H9 (cell line): ENCODE results near the gene PKD2L1. TPM values are rescaled to one million over a fixed set of nuclear protein-coding genes. Genes with fewer than 3 reads are reported as not detected.

Source experiments
- DNase-seq: peaks from one replicate; pipeline ENCODE4 v3.0.0-alpha.2; 2017
- H2AFZ ChIP-seq: one replicate; pipeline ENCODE4 v1.6.1; 2013; ENCODE audit warnings: mild to moderate bottlenecking, low read length, control low read depth, moderate library complexity
- H2AK5ac ChIP-seq: 2 replicates; pipeline ENCODE4 v1.6.1; 2013; ENCODE audit warnings: low read length, control low read depth, mixed read lengths; ENCODE audit not compliant: insufficient read length
- H2BK120ac ChIP-seq: one replicate; pipeline ENCODE4 v1.6.1; 2013; ENCODE audit warnings: low read depth, mild to moderate bottlenecking, low read length, control low read depth, inconsistent platforms; ENCODE audit not compliant: poor library complexity, severe bottlenecking
- H2BK12ac ChIP-seq: 2 replicates; pipeline ENCODE4 v1.6.1; 2013; ENCODE audit warnings: low read length, control low read depth, mixed read lengths, low read depth; ENCODE audit not compliant: insufficient read length
- H2BK15ac ChIP-seq: 2 replicates; pipeline ENCODE4 v1.6.1; 2013; ENCODE audit warnings: low read depth, low read length, control low read depth
- H2BK20ac ChIP-seq: one replicate; pipeline ENCODE4 v1.6.1; 2013; ENCODE audit warnings: low read depth, mild to moderate bottlenecking, low read length, control low read depth, inconsistent platforms; ENCODE audit not compliant: poor library complexity, severe bottlenecking
- H2BK5ac ChIP-seq: 2 replicates; pipeline ENCODE4 v1.6.1; 2013; ENCODE audit warnings: low read length, control low read depth, mixed read lengths; ENCODE audit not compliant: insufficient read length
- H3K14ac ChIP-seq: 2 replicates; pipeline ENCODE4 v1.6.1; 2013; ENCODE audit warnings: low read length, control low read depth; ENCODE audit not compliant: insufficient read depth
- H3K18ac ChIP-seq: 2 replicates; pipeline ENCODE4 v1.6.1; 2013; ENCODE audit warnings: low read depth, mild to moderate bottlenecking, mixed read lengths, low read length, control low read depth; ENCODE audit not compliant: insufficient read length
- H3K23ac ChIP-seq: 2 replicates; pipeline ENCODE4 v1.6.1; 2013; ENCODE audit warnings: low read length, control low read depth, mixed read lengths, low read depth; ENCODE audit not compliant: insufficient read length
- H3K23me2 ChIP-seq: 2 replicates; pipeline ENCODE4 v1.6.1; 2013; ENCODE audit warnings: low read depth, mild to moderate bottlenecking, mixed read lengths, low read length, control low read depth; ENCODE audit not compliant: insufficient read length, poor library complexity, severe bottlenecking
- H3K27ac ChIP-seq: 2 replicates; pipeline ENCODE4 v1.5.1; 2013; ENCODE audit warnings: low read length, control low read depth, mixed read lengths, low read depth; ENCODE audit not compliant: insufficient read length
- H3K27me3 ChIP-seq: 2 replicates; pipeline ENCODE4 v1.6.1; 2013; ENCODE audit warnings: low read length, control low read depth, inconsistent platforms; ENCODE audit not compliant: insufficient read depth
- H3K4ac ChIP-seq: 2 replicates; pipeline ENCODE4 v1.6.1; 2013; ENCODE audit warnings: low read depth, mild to moderate bottlenecking, control low read depth, inconsistent platforms, low read length, moderate library complexity
- H3K4me1 ChIP-seq: 2 replicates; pipeline ENCODE4 v1.6.1; 2013; ENCODE audit warnings: low read length, control low read depth, inconsistent platforms; ENCODE audit not compliant: insufficient read depth
- H3K4me2 ChIP-seq: 2 replicates; pipeline ENCODE4 v1.6.1; 2013; ENCODE audit warnings: low read length, control low read depth, mixed read lengths; ENCODE audit not compliant: insufficient read length, insufficient read depth
- H3K56ac ChIP-seq: 2 replicates; pipeline ENCODE4 v1.6.1; 2013; ENCODE audit warnings: low read depth, mild to moderate bottlenecking, mixed read lengths, low read length, control low read depth; ENCODE audit not compliant: insufficient read length
- H3K79me1 ChIP-seq: 2 replicates; pipeline ENCODE4 v1.6.1; 2013; ENCODE audit warnings: low read depth, mild to moderate bottlenecking, moderate library complexity, low read length, control low read depth, inconsistent platforms; ENCODE audit not compliant: insufficient read depth, poor library complexity, severe bottlenecking
- H3K79me2 ChIP-seq: 2 replicates; pipeline ENCODE4 v1.6.1; 2013; ENCODE audit warnings: low read length, control low read depth, inconsistent platforms; ENCODE audit not compliant: insufficient read depth
- H3K9ac ChIP-seq: 2 replicates; pipeline ENCODE4 v1.6.1; 2013; ENCODE audit warnings: low read length, control low read depth, mixed read lengths; ENCODE audit not compliant: insufficient read length; ENCODE audit errors: extremely low read depth
- H3K9me3 ChIP-seq: one replicate; pipeline ENCODE4 v1.6.1; 2013; ENCODE audit warnings: low read depth, low read length, inconsistent platforms; ENCODE audit not compliant: control insufficient read depth
- H3T11ph ChIP-seq: one replicate; pipeline ENCODE4 v1.6.1; 2013; ENCODE audit warnings: mild to moderate bottlenecking, low read length, control low read depth, inconsistent platforms
- H4K20me1 ChIP-seq: one replicate; pipeline ENCODE4 v1.6.1; 2013; ENCODE audit not compliant: control insufficient read depth, insufficient read length, insufficient read depth
- H4K5ac ChIP-seq: 2 replicates; pipeline ENCODE4 v1.6.1; 2013; ENCODE audit warnings: low read depth, mild to moderate bottlenecking, mixed read lengths, low read length, control low read depth; ENCODE audit not compliant: insufficient read length
- H4K8ac ChIP-seq: replicated peaks from 2 replicates; pipeline ENCODE4 v1.6.1; 2013; ENCODE audit warnings: low read length, control low read depth, mixed read lengths, low read depth; ENCODE audit not compliant: insufficient read length
- H4K91ac ChIP-seq: 2 replicates; pipeline ENCODE4 v1.6.1; 2013; ENCODE audit warnings: low read depth, mild to moderate bottlenecking, moderate library complexity, mixed read lengths, low read length, control low read depth; ENCODE audit not compliant: insufficient read length
- H3K27ac Mint-ChIP-seq, 3 experiments: 2 replicates in 2 of 3; 3 replicates in 1 of 3; pipeline ENCODE4 v1.8.0; 2020 to 2021; ENCODE audit warnings: mixed read lengths in 3 of 3, mild to moderate bottlenecking in 1 of 3, moderate library complexity in 1 of 3
- H3K27me3 Mint-ChIP-seq: 2 replicates; pipeline ENCODE4 v1.8.0; 2021; ENCODE audit warnings: low read depth, mild to moderate bottlenecking, moderate library complexity, mixed read lengths
- H3K36me3 Mint-ChIP-seq, 3 experiments: 2 replicates in 2 of 3; 3 replicates in 1 of 3; pipeline ENCODE4 v1.8.0; 2020 to 2021; ENCODE audit warnings: low read depth in 3 of 3, mixed read lengths in 3 of 3; ENCODE audit not compliant: insufficient read depth in 1 of 3
- H3K4me1 Mint-ChIP-seq, 2 experiments: 2 replicates each; pipeline ENCODE4 v1.8.0; 2020; ENCODE audit warnings: mixed read lengths in 2 of 2
- H3K4me3 Mint-ChIP-seq, 2 experiments: 2 replicates in 1 of 2; 3 replicates in 1 of 2; pipeline ENCODE4 v1.8.0; 2020 to 2021; ENCODE audit warnings: mild to moderate bottlenecking in 2 of 2, mixed read lengths in 2 of 2, moderate library complexity in 1 of 2
- H3K9me3 Mint-ChIP-seq, 2 experiments: 2 replicates in 1 of 2; 3 replicates in 1 of 2; pipeline ENCODE4 v1.8.0; 2020; ENCODE audit warnings: mild to moderate bottlenecking in 2 of 2, mixed read lengths in 2 of 2, moderate library complexity in 1 of 2
- CTCF ChIP-seq: fragments of 200-600 bp; sonication (generic); conservative IDR thresholded peaks from 3 replicates; pipeline ENCODE4 v1.8.0; 2021; ENCODE audit warnings: antibody characterized with exemption, mild to moderate bottlenecking
- WGBS: extraction: QIAGEN DNeasy Blood & Tissue Kit; methylation state at CpG from one replicate; pipeline ENCODE4 v1.1.7; 2013; ENCODE audit warnings: missing lambda C conversion rate, low lambda C conversion rate, mixed read lengths; ENCODE audit not compliant: insufficient read length; ENCODE audit errors: extremely low coverage; 5-methylcytosine and 5-hydroxymethylcytosine counted together
- total RNA-seq: library from RNA; stranded (reverse); gene quantifications from 2 replicates; pipeline ENCODE4 v1.2.1, GENCODE V29; 2021

The PKD2L1 gene
- total RNA-seq, 1 experiment from 2014 or later: 0.20 TPM

- Histone ChIP-seq H2BK120ac (no peak overlapping the region), H3K4me1 (no peaks in the 10 kb centered on the region; the same call in 1 of the 2 replicates), H3K18ac (no peak overlapping the region), H3K23me2 (no peaks in the 10 kb centered on the region), H2BK15ac (no peak overlapping the region), H2BK20ac (no peak overlapping the region), H3K79me1 (no peaks in the 10 kb centered on the region), H3K79me2 (no peaks in the 10 kb centered on the region), H3T11ph (no peak overlapping the region), H3K4me2 (no peak overlapping the region), H4K5ac (no peak overlapping the region), H2AK5ac (no peak overlapping the region), H2AFZ (no peak overlapping the region), H3K4ac (no peak overlapping the region), H3K9me3 (no peaks in the 10 kb centered on the region), H4K8ac (no peak overlapping the region), H3K27ac (no peak overlapping the region), H2BK5ac (no peak overlapping the region), H4K20me1 (no peaks in the 10 kb centered on the region), H3K9ac (no peak overlapping the region), H3K27me3 (no peaks in the 10 kb centered on the region), H3K14ac (no peak overlapping the region), H3K56ac (no peak overlapping the region), H4K91ac (no peak overlapping the region), H2BK12ac (no peak overlapping the region), H3K23ac (no peak overlapping the region)
- TF ChIP-seq CTCF: peak; percentile 92
- H3K4me1 Mint-ChIP-seq: peaks cover 20 to 21% of the 10 kb centered on the region in 2 experiments
- H3K36me3 Mint-ChIP-seq: no peaks in the 10 kb centered on the region
- H3K4me3 Mint-ChIP-seq: no peak overlapping the region
- WGBS: no CpG with 5 or more reads among the region's 4 CpGs
- peaks cover 7% of the 10 kb centered on the region for H3K27me3 Mint-ChIP-seq
- H3K27ac Mint-ChIP-seq: no peak overlapping the region; a peak in 1 of 7 replicates
- no peaks in the 10 kb centered on the region for H3K9me3 Mint-ChIP-seq
- peak; percentile 76 for DNase-seq
Measured at GRCh38 chr10:100338434-100339036, 8.5 kb upstream of the PKD2L1 start.
